Measurements from ENCODE around the gene WWTR1. TPM values are rescaled to one million over a fixed set of nuclear protein-coding genes. Genes with fewer than 3 reads are reported as not detected.

The WWTR1 gene
- total RNA-seq, 6 experiments from 2014 or later = 41.5 to 49.7 (median 45.5) TPM

DNA sequence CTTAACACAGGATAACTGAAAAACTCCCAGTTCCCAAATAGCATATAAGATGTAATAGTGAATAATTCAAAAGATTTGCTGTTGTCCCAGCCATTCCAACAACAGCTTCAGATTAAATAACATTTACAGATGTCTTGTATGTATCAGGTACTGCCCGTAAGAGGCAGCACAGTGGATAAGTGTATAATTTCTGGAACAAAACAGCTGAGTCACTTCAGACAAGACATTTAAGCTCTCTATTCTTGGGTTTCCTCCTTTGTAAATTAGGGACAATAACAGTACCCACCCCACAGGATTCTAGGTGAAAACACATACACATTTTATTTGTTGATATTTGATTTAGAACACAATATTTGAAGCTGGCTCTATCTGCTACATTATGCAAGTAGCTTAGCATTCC lies 2.6 kb upstream of the WWTR1 start:
- no peaks in the 10 kb centered on the region; the same call in none of the 2 replicates for H3K27me3 Mint-ChIP-seq (ENCODE audit: insufficient read depth)
- TF ChIP-seq CTCF (IDR thresholded peaks at IDR 0.05) = no peak
- H3K4me3 Mint-ChIP-seq = no peak overlapping the region
- no peak overlapping the region for H3K27ac Mint-ChIP-seq
- no peaks in the 10 kb centered on the region for H3K9me3 Mint-ChIP-seq
- peaks cover 18% of the 10 kb centered on the region for H3K36me3 Mint-ChIP-seq (ENCODE audit: low read depth)
- H3K4me1 Mint-ChIP-seq (ENCODE audit: low read depth) = peaks cover 44% of the 10 kb centered on the region
- DNase-seq = no peak

- H3K4me1 Mint-ChIP-seq (ENCODE audit: low read depth) = peaks cover 60% of the 10 kb centered on the region
- H3K27ac Mint-ChIP-seq = peak overlapping the region; percentile 90
- peak overlapping the region; percentile 96 for H3K4me3 Mint-ChIP-seq
- peaks cover 29% of the 10 kb centered on the region for H3K36me3 Mint-ChIP-seq (ENCODE audit: low read depth)
- no peak for TF ChIP-seq CTCF (IDR thresholded peaks at IDR 0.05)
- H3K27me3 Mint-ChIP-seq (ENCODE audit: insufficient read depth) = no peaks in the 10 kb centered on the region; the same call in none of the 2 replicates
- DNase-seq = no peak
- H3K9me3 Mint-ChIP-seq = no peaks in the 10 kb centered on the region
Measured at GRCh38 chr3:149658744-149659497, 1.1 kb upstream of the WWTR1 start.

GRCh38 chr3:149657321-149657925 lies 402 bp downstream of the WWTR1 start:
- DNase-seq = peak; percentile 28
- H3K27ac Mint-ChIP-seq = peak overlapping the region; percentile 90
- H3K4me3 Mint-ChIP-seq = peak overlapping the region; percentile 96
- peaks cover 29% of the 10 kb centered on the region for H3K36me3 Mint-ChIP-seq (ENCODE audit: low read depth)
- no peak for TF ChIP-seq CTCF (IDR thresholded peaks at IDR 0.05)
- peaks cover 60% of the 10 kb centered on the region for H3K4me1 Mint-ChIP-seq (ENCODE audit: low read depth)
- H3K27me3 Mint-ChIP-seq (ENCODE audit: insufficient read depth) = no peaks in the 10 kb centered on the region; the same call in 1 of the 2 replicates
- no peaks in the 10 kb centered on the region for H3K9me3 Mint-ChIP-seq

GRCh38 chr3:149655826-149656574 lies 1.8 kb downstream of the WWTR1 start:
- Mint-ChIP-seq H3K27me3 (ENCODE audit: insufficient read depth) (no peaks in the 10 kb centered on the region), H3K4me1 (ENCODE audit: low read depth) (peaks cover 60% of the 10 kb centered on the region)
- DNase-seq = peak; percentile 25

More at GRCh38 chr3:149655826-149656574, 1.8 kb downstream of the WWTR1 start:
- peak overlapping the region; percentile 96 for H3K4me3 Mint-ChIP-seq
- no peaks in the 10 kb centered on the region for H3K9me3 Mint-ChIP-seq
- peak overlapping the region; percentile 87 for H3K27ac Mint-ChIP-seq
- peak; percentile 35; the same call in 1 of the 2 replicates for TF ChIP-seq CTCF (IDR thresholded peaks at IDR 0.05)
- peaks cover 36% of the 10 kb centered on the region for H3K36me3 Mint-ChIP-seq (ENCODE audit: low read depth)
